ENCODE results near the gene ZFYVE28. TPM values are rescaled to one million over a fixed set of nuclear protein-coding genes. Genes with fewer than 3 reads are reported as not detected.

Gene ZFYVE28
- total RNA-seq, 1 donor, result 10.5 TPM

DNA sequence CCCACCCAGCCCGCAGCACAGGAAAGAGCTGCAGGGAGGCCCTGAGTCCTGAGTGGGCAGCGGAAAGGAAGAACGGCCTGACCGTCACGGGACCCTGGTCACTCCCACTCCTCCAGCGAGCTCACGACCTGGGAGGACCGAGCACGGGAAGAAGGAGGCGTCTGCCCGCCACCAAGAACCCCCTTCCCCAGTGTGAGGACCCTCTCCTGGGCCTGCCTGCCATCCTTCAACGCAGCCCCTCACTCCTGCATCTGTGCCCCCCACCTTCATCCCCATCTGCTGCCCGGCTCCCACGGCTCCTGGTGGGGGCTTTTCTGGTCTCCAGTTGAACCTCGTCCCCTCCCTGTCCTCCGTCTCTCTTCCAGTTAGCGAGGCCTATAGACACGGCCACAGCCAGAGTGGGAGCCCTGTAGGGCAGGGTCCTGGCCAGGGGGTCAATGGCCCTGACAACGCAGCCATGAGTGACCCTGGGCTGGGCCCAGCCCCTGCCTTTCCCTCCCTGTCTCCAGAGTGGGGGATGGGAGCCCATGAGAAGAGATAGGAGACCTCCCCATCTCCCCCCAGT is 115.2 kb downstream of the ZFYVE28 start:
- H3K27me3 ChIP-seq (ENCODE audit: insufficient read depth, low read length), result no peaks in the 10 kb centered on the region
- no peak overlapping the region for H3K27ac ChIP-seq (ENCODE audit: low read depth, low read length)
- DNase-seq (ENCODE audit: insufficient read length, low spot score, missing footprints), result peak; percentile 63
- H3K79me2 ChIP-seq (ENCODE audit: insufficient read depth, low read length), result no peaks in the 10 kb centered on the region
- no peak overlapping the region for H3K4me2 ChIP-seq (ENCODE audit: insufficient read depth, low read length)
- H3K4me3 ChIP-seq (ENCODE audit: insufficient read depth, low read length), result no peak overlapping the region
- TF ChIP-seq, protein P1, sequence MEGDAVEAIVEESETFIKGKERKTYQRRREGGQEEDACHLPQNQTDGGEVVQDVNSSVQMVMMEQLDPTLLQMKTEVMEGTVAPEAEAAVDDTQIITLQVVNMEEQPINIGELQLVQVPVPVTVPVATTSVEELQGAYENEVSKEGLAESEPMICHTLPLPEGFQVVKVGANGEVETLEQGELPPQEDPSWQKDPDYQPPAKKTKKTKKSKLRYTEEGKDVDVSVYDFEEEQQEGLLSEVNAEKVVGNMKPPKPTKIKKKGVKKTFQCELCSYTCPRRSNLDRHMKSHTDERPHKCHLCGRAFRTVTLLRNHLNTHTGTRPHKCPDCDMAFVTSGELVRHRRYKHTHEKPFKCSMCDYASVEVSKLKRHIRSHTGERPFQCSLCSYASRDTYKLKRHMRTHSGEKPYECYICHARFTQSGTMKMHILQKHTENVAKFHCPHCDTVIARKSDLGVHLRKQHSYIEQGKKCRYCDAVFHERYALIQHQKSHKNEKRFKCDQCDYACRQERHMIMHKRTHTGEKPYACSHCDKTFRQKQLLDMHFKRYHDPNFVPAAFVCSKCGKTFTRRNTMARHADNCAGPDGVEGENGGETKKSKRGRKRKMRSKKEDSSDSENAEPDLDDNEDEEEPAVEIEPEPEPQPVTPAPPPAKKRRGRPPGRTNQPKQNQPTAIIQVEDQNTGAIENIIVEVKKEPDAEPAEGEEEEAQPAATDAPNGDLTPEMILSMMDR (IDR thresholded peaks at IDR 0.05; ENCODE audit: extremely low read depth, low read depth, low read length), result no peak
- H3K9me3 ChIP-seq (ENCODE audit: low read depth, low read length), result no peaks in the 10 kb centered on the region
- no peaks in the 10 kb centered on the region for H3K36me3 ChIP-seq (ENCODE audit: insufficient read depth, low read length)
- no peak overlapping the region for H2AFZ ChIP-seq (ENCODE audit: low read length)
- no peaks in the 10 kb centered on the region for H4K20me1 ChIP-seq (ENCODE audit: insufficient read depth, low read length)
- H3K4me1 ChIP-seq (ENCODE audit: insufficient read depth, low read length), result no peaks in the 10 kb centered on the region

DNA sequence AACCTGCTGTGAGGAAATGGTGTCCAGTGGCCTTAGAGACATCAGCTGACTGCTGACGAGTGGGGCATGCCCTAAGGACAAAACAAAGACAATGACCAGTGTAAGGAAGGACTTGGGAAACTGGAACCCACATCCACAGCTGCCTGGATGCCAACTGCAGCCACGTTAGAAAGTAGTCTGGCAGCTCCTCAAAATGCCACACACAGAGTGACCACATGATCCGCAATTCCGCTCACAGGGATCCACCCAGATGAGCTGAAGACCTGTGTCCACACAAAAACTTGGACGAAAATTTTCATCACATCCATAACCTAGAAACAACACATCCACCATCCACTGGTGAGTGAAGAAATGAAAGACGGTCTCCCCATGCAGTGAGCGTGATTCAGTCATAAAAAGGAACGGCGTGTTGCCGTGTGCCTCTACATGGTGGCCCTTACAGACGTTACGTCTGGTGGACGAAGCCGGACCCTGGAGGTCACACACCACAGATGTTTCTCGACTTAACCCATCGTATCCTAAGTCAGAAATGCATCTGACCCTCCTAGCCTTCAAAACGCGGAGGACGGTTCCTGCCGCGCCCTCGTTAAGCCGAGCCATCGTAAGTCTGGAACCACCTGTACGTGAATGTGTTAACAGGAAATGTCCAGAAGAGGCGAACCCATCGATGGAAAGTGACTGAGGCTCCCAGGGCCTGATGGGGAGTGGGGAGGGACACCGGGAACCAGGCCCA is 115.9 kb downstream of the ZFYVE28 start:
- Histone ChIP-seq H4K20me1 (ENCODE audit: insufficient read depth, low read length) (no peaks in the 10 kb centered on the region), H3K27me3 (ENCODE audit: insufficient read depth, low read length) (no peaks in the 10 kb centered on the region), H2AFZ (ENCODE audit: low read length) (no peak overlapping the region), H3K27ac (ENCODE audit: low read depth, low read length) (no peak overlapping the region), H3K9me3 (ENCODE audit: low read depth, low read length) (no peaks in the 10 kb centered on the region), H3K36me3 (ENCODE audit: insufficient read depth, low read length) (no peaks in the 10 kb centered on the region), H3K4me1 (ENCODE audit: insufficient read depth, low read length) (no peaks in the 10 kb centered on the region), H3K4me2 (ENCODE audit: insufficient read depth, low read length) (no peak overlapping the region), H3K4me3 (ENCODE audit: insufficient read depth, low read length) (no peak overlapping the region), H3K79me2 (ENCODE audit: insufficient read depth, low read length) (no peaks in the 10 kb centered on the region)
- peak; percentile 75 for DNase-seq (ENCODE audit: insufficient read length, low spot score, missing footprints)
- TF ChIP-seq, protein P1 (IDR thresholded peaks at IDR 0.05; ENCODE audit: extremely low read depth, low read depth, low read length), result no peak

- no peak overlapping the region for H2AFZ ChIP-seq (ENCODE audit: low read length)
- no peaks in the 10 kb centered on the region for H3K79me2 ChIP-seq (ENCODE audit: insufficient read depth, low read length)
- H3K4me2 ChIP-seq (ENCODE audit: insufficient read depth, low read length), result no peak overlapping the region
- no peak overlapping the region for H3K27ac ChIP-seq (ENCODE audit: low read depth, low read length)
- TF ChIP-seq, protein P1 (IDR thresholded peaks at IDR 0.05; ENCODE audit: extremely low read depth, low read depth, low read length), result no peak
- H3K4me3 ChIP-seq (ENCODE audit: insufficient read depth, low read length), result no peak overlapping the region
- H3K9me3 ChIP-seq (ENCODE audit: low read depth, low read length), result no peaks in the 10 kb centered on the region
- no peaks in the 10 kb centered on the region for H4K20me1 ChIP-seq (ENCODE audit: insufficient read depth, low read length)
- no peak for DNase-seq (ENCODE audit: insufficient read length, low spot score, missing footprints)
- no peaks in the 10 kb centered on the region for H3K27me3 ChIP-seq (ENCODE audit: insufficient read depth, low read length)
- H3K4me1 ChIP-seq (ENCODE audit: insufficient read depth, low read length), result no peaks in the 10 kb centered on the region
- no peaks in the 10 kb centered on the region for H3K36me3 ChIP-seq (ENCODE audit: insufficient read depth, low read length)
These were observed 116.6 kb downstream of the ZFYVE28 start for GRCh38 chr4:2301806-2302205.

GRCh38 chr4:2301225-2301642 is 117.2 kb downstream of the ZFYVE28 start:
- Histone ChIP-seq H2AFZ (ENCODE audit: low read length) (no peak overlapping the region), H3K4me1 (ENCODE audit: insufficient read depth, low read length) (no peaks in the 10 kb centered on the region), H4K20me1 (ENCODE audit: insufficient read depth, low read length) (no peaks in the 10 kb centered on the region), H3K27ac (ENCODE audit: low read depth, low read length) (no peak overlapping the region), H3K36me3 (ENCODE audit: insufficient read depth, low read length) (no peaks in the 10 kb centered on the region), H3K9me3 (ENCODE audit: low read depth, low read length) (no peaks in the 10 kb centered on the region), H3K4me3 (ENCODE audit: insufficient read depth, low read length) (no peak overlapping the region), H3K27me3 (ENCODE audit: insufficient read depth, low read length) (no peaks in the 10 kb centered on the region), H3K79me2 (ENCODE audit: insufficient read depth, low read length) (no peaks in the 10 kb centered on the region), H3K4me2 (ENCODE audit: insufficient read depth, low read length) (no peak overlapping the region)
- no peak for DNase-seq (ENCODE audit: insufficient read length, low spot score, missing footprints)
- TF ChIP-seq, protein P1 (IDR thresholded peaks at IDR 0.05; ENCODE audit: extremely low read depth, low read depth, low read length), result no peak

Measured in osteoblast (primary cell).